ENCODE data around the gene CLEC18A.
"Not testable (repeated sequence)": the region's sequence is repeated elsewhere in the genome, so short reads cannot be mapped to it uniquely, and the experiment has no call there.

The CLEC18A gene

DNA sequence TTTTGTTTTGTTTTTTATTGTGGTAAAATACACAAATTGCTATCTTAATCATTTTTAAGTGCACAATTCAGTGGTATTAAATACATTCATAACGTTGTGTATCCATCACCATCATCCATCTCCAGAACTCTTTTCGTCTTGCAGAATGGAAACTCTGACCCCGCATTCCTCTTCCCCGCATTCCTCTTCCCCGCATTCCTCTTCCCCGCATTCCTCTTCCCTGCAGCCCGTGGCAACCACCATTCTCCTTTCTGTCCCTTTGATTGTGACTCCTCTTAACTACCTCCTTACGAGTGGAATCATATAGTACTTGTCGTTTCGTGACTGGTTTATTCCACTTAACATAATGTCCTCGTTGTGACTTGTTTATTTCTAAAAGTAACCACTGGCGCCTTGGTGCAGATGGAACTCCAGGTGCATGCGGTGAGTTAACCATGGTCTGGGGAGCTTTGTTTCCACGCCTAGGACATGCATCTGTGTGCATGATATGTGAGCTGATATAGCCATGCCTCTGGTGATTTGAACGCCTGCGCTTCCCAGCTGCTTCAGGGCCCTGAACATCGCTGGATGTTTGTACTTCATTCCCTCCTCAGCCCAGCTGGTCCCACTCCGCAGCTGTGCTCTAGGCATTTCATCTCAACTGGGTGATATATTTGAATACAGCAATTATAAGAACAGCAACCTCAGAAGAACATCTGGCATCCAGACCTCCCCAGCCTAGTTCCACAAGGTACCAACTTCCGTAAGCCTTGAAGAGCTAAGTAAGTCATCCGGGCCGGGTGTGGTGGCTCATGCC lies 7.7 kb upstream of the CLEC18A start:
- not testable (repeated sequence) for H3K4me1 Mint-ChIP-seq (ENCODE audit: low read depth in 2 of 2); H3K27ac Mint-ChIP-seq; H3K27me3 Mint-ChIP-seq; H3K4me3 Mint-ChIP-seq; DNase-seq; H3K9me3 Mint-ChIP-seq; ATAC-seq (replicated peaks); H3K36me3 Mint-ChIP-seq (ENCODE audit: insufficient read depth)

DNA sequence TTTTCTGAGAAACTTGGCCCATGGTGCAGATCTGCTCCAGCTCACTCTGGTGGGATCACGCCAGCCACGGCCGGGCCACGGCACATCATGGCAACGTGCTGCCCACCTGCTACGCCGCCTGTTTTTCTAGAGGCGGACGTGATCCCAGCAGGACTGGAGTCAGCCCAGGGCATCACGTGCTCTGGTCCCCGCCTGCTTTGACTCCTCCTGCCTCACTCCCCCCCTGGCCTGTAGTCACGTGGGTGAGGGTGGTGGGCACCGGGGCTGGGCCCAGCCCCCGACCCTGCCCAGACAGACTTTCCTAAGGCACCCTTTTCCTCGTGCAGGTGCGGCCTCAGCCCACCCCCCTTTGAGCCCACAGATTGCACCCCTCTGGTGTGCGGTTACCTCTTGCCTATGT lies 723 bp upstream of the CLEC18A start:
- ATAC-seq (replicated peaks); H3K4me3 Mint-ChIP-seq; H3K27ac Mint-ChIP-seq: not testable (repeated sequence)

DNA sequence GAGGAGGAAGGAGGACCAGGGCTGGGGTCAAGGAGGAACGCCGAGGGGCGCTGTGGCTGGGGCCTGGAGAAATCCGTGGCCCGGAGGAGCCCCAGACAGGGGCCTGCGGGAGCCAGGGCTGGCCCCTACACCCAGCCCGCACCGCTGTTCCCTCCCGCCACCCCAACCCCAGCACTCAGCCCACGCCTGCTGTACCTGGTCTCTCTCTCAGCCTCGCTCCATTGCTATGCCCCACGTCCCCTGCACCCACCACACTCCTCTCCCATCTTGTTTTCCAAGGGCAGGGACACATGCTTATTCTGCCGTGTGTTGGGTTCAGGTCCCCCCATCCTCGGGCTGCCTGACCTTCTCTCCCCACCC lies 518 bp downstream of the CLEC18A start:
- H3K27ac Mint-ChIP-seq; ATAC-seq (replicated peaks); H3K4me1 Mint-ChIP-seq (ENCODE audit: low read depth in 2 of 2); DNase-seq; H3K9me3 Mint-ChIP-seq; H3K4me3 Mint-ChIP-seq; H3K36me3 Mint-ChIP-seq (ENCODE audit: insufficient read depth); H3K27me3 Mint-ChIP-seq: not testable (repeated sequence)

More for the DNA sequence above, 723 bp upstream of the CLEC18A start:
- H3K27me3 Mint-ChIP-seq; DNase-seq; H3K9me3 Mint-ChIP-seq; H3K36me3 Mint-ChIP-seq (ENCODE audit: insufficient read depth); H3K4me1 Mint-ChIP-seq (ENCODE audit: low read depth in 2 of 2): not testable (repeated sequence)

DNA sequence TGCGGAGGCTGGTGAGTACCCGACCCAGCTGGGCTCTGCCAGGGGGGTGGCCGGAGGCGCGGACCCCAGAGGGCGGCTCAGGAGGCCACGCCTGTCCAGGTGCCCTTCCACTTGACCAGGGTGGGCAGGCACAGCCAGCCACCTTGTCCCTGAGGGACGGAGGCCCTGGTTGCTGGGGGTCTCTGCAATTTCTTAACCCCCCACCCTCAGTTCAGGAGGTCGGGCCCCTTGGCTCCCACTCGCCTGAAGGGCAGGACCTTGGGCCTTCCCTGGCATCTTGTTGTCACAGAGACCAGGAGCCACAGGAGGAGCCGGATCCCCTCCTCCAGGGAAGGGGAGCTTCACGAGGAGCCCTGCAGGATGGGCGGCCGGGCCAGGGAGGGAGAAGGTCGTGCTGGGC lies 982 bp downstream of the CLEC18A start:
- not testable (repeated sequence) for DNase-seq; H3K4me1 Mint-ChIP-seq (ENCODE audit: low read depth in 2 of 2); H3K4me3 Mint-ChIP-seq; H3K27ac Mint-ChIP-seq; H3K36me3 Mint-ChIP-seq (ENCODE audit: insufficient read depth); ATAC-seq (replicated peaks); H3K27me3 Mint-ChIP-seq; H3K9me3 Mint-ChIP-seq

DNA sequence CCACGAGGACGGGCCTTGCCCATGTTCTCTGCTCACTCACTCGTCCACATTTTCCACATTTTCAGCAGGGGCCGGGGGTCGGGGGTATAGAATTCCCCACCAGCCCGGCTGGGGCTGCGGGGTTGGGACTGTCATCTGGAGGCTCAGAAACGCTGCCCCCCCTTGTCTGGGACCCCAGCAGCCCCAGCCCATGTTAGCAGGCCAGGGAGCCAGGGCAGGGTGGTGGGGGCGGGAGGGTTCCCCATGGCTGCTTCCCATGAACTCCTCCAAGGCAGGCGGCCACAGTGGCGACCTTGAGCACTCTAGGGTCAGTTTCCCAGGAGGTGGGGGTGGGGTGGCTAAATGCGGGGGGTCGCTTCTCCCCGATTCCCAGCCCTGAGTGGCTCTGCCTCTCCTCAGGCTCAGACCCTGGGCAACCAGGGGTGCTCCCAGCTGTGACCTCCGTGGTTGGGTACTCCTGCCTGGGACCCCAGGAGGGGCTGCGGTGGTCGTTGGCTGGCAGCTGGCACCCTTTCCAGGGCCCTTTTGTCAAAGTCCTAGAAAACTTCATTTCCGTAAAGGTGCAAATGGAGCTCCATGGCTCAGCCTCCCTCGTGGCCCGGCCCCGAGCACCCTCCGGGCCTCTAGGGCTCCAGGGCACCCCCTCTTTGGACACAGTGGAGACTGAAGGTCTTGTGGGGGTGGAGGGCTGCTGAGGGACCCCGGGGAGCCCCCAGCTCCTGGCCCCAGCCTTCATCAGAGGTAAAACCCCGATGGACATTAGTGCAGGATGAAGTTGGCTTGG lies 1.6 kb downstream of the CLEC18A start:
- H3K27ac Mint-ChIP-seq; H3K4me3 Mint-ChIP-seq; ATAC-seq (replicated peaks); H3K9me3 Mint-ChIP-seq; H3K27me3 Mint-ChIP-seq; H3K36me3 Mint-ChIP-seq (ENCODE audit: insufficient read depth); DNase-seq; H3K4me1 Mint-ChIP-seq (ENCODE audit: low read depth in 2 of 2): not testable (repeated sequence)

DNA sequence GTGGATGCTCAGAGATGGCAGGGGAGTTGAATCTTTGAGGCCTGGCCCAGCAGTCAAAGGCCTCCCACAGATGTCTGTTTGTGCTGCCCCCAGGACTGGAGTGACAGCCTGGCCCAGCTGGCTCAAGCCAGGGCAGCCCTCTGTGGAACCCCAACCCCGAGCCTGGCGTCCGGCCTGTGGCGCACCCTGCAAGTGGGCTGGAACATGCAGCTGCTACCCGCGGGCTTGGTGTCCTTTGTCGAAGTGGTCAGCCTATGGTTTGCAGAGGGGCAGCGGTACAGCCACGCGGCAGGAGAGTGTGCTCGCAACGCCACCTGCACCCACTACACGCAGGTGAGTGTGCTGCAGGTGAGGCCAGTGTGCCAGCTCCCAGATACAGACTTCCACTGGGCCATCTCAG lies 3.1 kb downstream of the CLEC18A start:
- H3K9me3 Mint-ChIP-seq; H3K4me1 Mint-ChIP-seq (ENCODE audit: low read depth in 2 of 2); H3K27ac Mint-ChIP-seq; DNase-seq; H3K36me3 Mint-ChIP-seq (ENCODE audit: insufficient read depth); H3K27me3 Mint-ChIP-seq; ATAC-seq (replicated peaks); H3K4me3 Mint-ChIP-seq: not testable (repeated sequence)

DNA sequence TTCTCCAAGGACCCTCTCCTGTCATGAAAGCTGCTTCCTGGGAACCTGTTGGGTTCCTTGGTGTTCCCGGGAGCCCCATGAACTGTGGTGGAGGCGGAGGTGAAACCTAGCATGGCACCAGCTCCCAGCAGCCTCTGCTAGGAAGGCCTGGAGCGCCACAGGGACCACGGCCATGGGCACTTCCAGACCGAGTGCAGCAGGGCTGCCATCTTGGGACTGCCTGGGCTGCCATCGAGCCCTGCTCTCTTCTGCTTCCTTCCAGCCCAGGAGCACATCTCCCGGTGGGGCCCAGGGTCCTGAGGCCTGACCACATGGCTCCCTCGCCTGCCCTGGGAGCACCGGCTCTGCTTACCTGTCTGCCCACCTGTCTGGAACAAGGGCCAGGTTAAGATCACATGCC lies 12.2 kb downstream of the CLEC18A start:
- H3K27me3 Mint-ChIP-seq; DNase-seq; ATAC-seq (replicated peaks); H3K4me1 Mint-ChIP-seq (ENCODE audit: low read depth in 2 of 2); H3K36me3 Mint-ChIP-seq (ENCODE audit: insufficient read depth); H3K9me3 Mint-ChIP-seq; H3K27ac Mint-ChIP-seq; H3K4me3 Mint-ChIP-seq: not testable (repeated sequence)

DNA sequence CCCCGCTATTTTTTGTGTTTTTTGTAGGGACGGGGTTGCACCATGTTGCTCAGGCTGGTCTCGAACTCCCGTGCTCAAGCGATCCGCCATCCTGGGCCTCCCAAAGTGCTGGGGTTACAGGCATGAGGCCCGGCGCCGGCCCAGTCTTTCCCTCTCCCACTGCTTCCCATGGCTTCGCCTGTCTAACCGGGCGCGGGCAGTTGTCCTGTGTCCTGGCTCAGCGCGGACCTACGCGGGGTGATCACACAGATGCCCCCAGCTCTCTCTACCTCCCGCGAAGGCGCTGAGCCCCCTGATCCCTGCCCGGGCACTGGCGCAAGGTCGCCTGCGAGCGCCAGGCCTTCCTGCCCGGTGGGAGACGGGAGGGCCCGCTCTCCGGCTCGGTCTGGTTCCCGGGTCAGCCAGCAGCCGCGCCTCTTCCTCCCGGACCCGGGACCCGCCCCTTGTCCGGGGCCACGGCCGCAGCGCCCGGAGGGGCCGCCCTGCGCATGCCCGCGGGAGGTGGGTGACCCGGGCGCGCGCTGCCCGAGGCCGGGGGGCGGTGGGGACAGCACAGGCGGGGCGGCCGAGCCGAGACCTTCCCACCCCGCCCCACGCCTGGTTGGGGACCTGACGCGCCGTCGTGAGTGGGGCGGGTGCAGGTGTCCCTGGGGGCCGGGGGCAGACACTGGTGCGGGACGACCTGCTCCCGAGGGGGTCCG lies 14.0 kb downstream of the CLEC18A start:
- not testable (repeated sequence) for ATAC-seq (replicated peaks); H3K9me3 Mint-ChIP-seq; H3K27ac Mint-ChIP-seq; H3K27me3 Mint-ChIP-seq; DNase-seq; H3K36me3 Mint-ChIP-seq (ENCODE audit: insufficient read depth); H3K4me1 Mint-ChIP-seq (ENCODE audit: low read depth in 2 of 2); H3K4me3 Mint-ChIP-seq

DNA sequence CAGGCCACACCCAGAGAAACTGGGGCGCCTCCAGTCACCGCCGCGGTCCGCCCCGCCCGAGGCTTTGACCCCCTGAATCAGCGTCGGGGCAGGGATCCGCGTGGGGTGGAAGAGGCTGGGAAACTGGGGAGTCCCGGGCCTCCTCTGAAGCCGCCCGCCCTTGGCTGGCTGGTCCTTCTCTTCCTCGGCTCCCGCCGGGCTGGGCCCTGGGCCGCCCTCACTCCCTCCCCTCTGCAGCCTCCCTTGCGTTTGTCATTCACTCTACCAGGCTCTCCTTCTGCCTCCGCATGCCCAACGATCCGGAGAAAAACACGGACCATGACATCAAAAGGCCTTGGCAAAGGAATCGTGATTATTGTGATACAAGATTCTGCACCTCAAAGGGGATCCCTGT lies 14.5 kb downstream of the CLEC18A start:
- not testable (repeated sequence) for DNase-seq; H3K9me3 Mint-ChIP-seq; H3K27me3 Mint-ChIP-seq; H3K4me1 Mint-ChIP-seq (ENCODE audit: low read depth in 2 of 2); H3K36me3 Mint-ChIP-seq (ENCODE audit: insufficient read depth); ATAC-seq (replicated peaks); H3K27ac Mint-ChIP-seq; H3K4me3 Mint-ChIP-seq

DNA sequence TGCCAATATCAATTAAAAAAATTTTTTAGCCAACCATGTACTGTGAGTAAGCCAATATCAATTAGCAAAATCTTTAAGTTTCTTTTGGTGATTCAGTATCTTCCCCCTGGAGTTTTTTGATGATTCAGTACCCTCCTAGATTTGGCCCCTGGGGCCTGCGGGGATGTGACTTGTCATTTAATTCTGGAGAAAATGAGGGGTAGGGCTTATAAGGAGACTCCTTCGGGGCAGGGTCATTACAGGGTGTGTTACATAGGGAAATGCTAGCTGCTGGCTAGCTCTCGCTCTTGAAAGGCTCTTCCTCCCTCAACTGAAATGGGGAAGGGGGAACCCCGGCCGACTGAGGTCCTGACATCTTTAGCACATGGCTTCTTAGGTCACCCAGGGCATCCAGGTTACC lies 16.6 kb downstream of the CLEC18A start:
- not testable (repeated sequence) for ATAC-seq (replicated peaks); DNase-seq; H3K4me1 Mint-ChIP-seq (ENCODE audit: low read depth in 2 of 2); H3K4me3 Mint-ChIP-seq; H3K27me3 Mint-ChIP-seq; H3K27ac Mint-ChIP-seq; H3K36me3 Mint-ChIP-seq (ENCODE audit: insufficient read depth); H3K9me3 Mint-ChIP-seq

DNA sequence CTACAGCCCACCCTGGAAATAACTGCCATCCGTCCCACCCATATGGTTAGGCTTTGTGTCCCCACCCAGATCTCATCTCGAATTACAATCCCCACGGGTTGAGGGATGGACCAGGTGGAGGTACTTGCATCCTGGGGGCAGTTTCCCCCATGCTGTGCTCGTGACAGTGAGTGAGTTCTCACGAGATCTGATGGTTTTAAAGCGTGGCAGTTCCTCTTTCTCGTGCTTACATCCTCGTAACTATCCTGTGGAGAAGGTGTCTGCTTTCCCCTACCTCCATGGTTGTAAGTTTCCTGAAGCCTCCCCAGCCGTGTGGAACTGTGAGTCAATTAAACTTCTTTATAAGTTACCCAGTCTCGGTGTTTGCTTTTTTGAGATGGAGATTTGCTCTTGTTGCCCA lies 17.0 kb downstream of the CLEC18A start:
- H3K27me3 Mint-ChIP-seq; H3K27ac Mint-ChIP-seq; ATAC-seq (replicated peaks): not testable (repeated sequence)

DNA sequence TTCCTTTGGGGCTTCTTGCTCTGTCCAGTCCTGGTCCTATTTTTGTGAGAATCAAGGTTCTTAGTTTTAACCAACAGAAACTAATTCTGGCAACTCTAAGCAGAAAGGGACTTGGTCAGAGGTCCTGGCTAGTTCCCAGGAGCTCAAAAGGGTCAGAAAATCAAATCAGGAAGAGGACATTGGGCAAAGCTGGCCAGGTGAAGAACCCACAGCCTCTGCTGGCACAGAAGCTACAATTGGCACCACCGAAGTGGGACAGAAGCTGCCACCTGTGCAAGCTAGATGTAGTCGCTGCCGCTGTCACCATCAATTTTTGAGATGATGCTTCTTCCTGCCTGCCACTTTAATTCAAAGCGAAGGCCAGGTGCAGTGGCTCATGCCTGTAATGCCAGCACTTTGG lies 18.5 kb downstream of the CLEC18A start:
- DNase-seq; H3K36me3 Mint-ChIP-seq (ENCODE audit: insufficient read depth); H3K27ac Mint-ChIP-seq; H3K9me3 Mint-ChIP-seq; H3K27me3 Mint-ChIP-seq; H3K4me3 Mint-ChIP-seq; ATAC-seq (replicated peaks); H3K4me1 Mint-ChIP-seq (ENCODE audit: low read depth in 2 of 2): not testable (repeated sequence)

More for the DNA sequence above, 17.0 kb downstream of the CLEC18A start:
- not testable (repeated sequence) for H3K4me3 Mint-ChIP-seq; H3K36me3 Mint-ChIP-seq (ENCODE audit: insufficient read depth); H3K9me3 Mint-ChIP-seq; H3K4me1 Mint-ChIP-seq (ENCODE audit: low read depth in 2 of 2); DNase-seq

DNA sequence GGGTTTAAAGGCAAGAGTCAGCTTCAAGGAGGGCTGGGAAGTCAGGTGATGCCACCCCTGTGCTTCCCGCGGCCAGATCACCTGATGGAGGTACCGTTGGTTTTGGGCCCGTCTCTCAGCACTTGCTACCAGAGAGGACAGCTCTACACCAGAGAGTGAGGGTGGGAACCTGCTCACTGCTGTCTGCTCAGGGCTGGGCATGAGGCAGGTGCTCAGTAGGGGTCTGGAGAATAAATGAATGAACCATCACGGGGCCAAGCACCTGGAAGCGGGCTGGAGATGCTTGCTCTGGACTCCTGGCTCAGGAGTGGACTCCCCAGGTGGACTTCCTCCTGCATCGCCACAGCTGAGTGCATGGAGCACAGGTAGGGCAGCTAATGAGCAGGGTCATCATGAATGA lies 21.0 kb downstream of the CLEC18A start:
- H3K4me1 Mint-ChIP-seq (ENCODE audit: low read depth in 2 of 2); DNase-seq; H3K27me3 Mint-ChIP-seq; H3K36me3 Mint-ChIP-seq (ENCODE audit: insufficient read depth); H3K4me3 Mint-ChIP-seq; H3K27ac Mint-ChIP-seq; ATAC-seq (replicated peaks); H3K9me3 Mint-ChIP-seq: not testable (repeated sequence)

DNA sequence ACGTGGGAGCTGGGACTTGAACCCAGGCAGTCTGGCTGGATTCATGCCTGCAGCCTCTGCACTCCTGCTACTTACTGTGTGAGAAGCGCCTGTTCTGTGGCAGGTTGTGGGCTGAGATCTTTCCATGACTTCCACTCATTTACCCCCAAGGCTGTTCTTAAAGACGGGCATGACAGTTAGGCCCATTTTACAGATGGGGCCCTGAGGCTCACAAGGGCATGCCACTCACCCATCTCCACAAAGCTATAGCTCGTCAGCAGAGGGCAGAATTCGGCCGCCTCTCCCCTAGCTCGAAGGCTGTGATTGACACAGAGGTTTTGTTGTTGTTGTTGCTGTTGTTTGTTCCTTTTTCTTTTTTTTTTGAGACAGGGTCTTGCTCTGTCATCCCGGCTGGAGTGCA lies 21.8 kb downstream of the CLEC18A start:
- H3K36me3 Mint-ChIP-seq (ENCODE audit: insufficient read depth); H3K9me3 Mint-ChIP-seq; H3K4me3 Mint-ChIP-seq; H3K27ac Mint-ChIP-seq; H3K4me1 Mint-ChIP-seq (ENCODE audit: low read depth in 2 of 2); ATAC-seq (replicated peaks); DNase-seq; H3K27me3 Mint-ChIP-seq: not testable (repeated sequence)

All from effector memory CD8-positive, alpha-beta T cell (primary cell).